Activated CD8-positive, alpha-beta memory T cell treated with anti-CD3 and anti-CD28 coated beads for 36 hours (primary cell): Measurements from ENCODE around the gene CDK18. TPM values are rescaled to one million over a fixed set of nuclear protein-coding genes. Genes with fewer than 3 reads are reported as not detected.

Experiments used
- CTCF ChIA-PET: fragments of 350-600 bp; sonication (Branson Sonifier 250); formaldehyde crosslinking; loops from one replicate; lab custom pipeline; 2021; ENCODE audit warnings: antibody characterized with exemption; lab: Charles Lee
- POLR2A ChIA-PET: fragments of 350-600 bp; sonication (Branson Sonifier 250); formaldehyde crosslinking; loops from one replicate; lab custom pipeline; 2021; ENCODE audit warnings: antibody characterized with exemption; lab: Charles Lee
- total RNA-seq, 2 experiments: library from RNA; stranded (reverse); gene quantifications; one replicate each; pipeline ENCODE4 v1.2.3, GENCODE V29; 2021

CDK18 gene
- total RNA-seq, 2 experiments from 2014 or later: 2.3 to 2.5 TPM

DNA sequence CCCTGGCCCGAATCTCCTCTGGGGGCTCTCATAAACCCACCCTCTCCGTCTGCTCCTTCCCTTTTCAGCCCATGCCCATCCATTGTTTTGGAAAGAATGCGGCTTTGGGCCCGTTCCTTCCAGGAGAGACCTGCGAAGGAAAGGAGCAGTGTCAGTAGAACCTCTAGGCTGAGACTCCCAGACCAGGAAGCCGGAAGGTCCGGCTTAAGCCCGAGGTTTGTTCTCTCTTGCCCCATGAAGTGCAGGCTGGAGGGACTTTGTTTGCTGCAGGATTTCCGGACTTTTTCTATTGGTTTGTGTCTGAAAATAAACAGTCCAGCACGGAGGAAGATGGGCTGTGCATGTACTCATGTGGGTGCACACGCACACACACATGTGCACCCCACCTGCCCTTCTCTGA, 77.6 kb downstream of the CDK18 start:
- ChIA-PET POLR2A (no interaction called here), CTCF (interaction anchor here (1.5 to 3.8 kb wide), 2 partner anchors 9 to 76 kb away, joined by 5 to 17 read pairs; no protein-coding TSS in a partner anchor)

Other genes with a start within 250 kb of the CDK18 start
- gene NUAK2, start 182.9 kb upstream of the CDK18 start, total RNA-seq: 1 to 10 TPM; 1.3 to 1.6 TPM
- gene KLHDC8A, start 147.7 kb upstream of the CDK18 start, total RNA-seq: not detected
- gene LEMD1, start 82.6 kb upstream of the CDK18 start, total RNA-seq: under 1 TPM in 1 of 2 experiments, not detected in 1; 0.57 TPM
- gene BLACAT1, start 48.6 kb upstream of the CDK18 start, total RNA-seq: under 1 TPM; 0.06 to 0.15 TPM
- gene ELK4, start 127.3 kb downstream of the CDK18 start, total RNA-seq: 10 to 100 TPM; 70.3 to 71.0 TPM
- under 1 TPM; 0.19 to 0.57 TPM for gene SLC45A3, start 175.8 kb downstream of the CDK18 start, total RNA-seq
- gene NUCKS1, start 245.5 kb downstream of the CDK18 start, total RNA-seq: 100 to 1,000 TPM; 150 to 159 TPM